Measurements from ENCODE around the gene BRI3BP.
"Not testable (repeated sequence)": the region's sequence is repeated elsewhere in the genome, so short reads cannot be mapped to it uniquely, and the experiment has no call there.

The BRI3BP gene

DNA sequence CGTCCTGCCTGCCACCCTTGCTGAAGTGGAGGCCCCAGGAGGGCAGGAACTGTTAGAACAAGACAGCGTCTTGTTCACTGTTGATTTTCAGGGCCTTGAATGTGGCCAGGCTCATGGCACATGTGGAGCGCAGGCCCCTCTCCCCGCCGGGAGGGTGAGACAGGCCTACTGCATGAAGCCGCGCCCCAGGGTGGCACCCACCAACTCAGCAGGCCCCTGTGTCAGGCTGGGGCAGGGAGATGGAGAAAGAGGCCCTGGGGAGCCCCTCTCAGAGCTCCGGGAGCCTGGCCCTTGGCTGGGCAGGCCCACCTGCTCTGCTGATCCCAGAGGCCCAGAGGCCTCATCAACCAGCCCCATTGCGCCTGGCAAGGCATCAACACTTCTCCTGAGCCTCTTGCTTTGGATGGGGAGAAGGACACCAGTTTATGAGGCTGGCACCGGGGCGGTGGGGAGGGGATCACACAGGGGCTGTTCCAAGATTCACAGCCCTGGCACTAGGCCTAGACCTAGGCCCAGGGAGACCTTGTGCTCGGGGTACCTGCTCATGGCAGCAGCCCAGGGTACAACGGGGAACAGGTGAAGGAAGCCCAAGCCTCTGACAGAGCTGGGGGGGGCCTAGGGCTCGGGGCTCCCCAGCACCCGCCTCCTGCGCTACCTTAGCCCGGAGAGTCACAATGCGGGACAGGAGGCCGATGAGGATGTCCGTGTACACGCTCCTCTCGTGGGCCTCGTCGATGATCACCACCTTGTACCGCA is 22.6 kb upstream of the BRI3BP start:
- intact Hi-C loops (cut with DNase I): no loop called here
- no peak for DNase-seq

DNA sequence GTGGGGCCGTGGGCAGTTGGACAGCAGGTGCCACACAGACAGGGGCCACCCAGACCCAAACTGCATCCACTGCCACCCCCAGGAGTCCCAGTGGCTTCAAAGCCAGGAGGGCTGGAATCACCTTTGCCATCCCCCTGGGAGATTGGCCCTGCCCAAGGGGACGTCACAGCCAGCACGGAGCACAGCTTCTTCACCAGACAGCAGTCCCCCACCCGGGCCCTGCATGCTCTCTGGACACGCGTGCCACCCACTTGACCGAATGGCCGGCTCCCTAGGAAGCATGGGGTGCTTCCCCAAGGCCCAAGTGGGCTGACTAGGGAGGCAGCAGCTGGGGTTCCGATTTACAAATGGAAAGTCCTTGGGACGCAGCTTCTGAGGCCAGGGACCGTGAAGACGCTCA is 21.8 kb upstream of the BRI3BP start:
- DNase-seq: no peak
- intact Hi-C loops (cut with DNase I): no loop called here

DNA sequence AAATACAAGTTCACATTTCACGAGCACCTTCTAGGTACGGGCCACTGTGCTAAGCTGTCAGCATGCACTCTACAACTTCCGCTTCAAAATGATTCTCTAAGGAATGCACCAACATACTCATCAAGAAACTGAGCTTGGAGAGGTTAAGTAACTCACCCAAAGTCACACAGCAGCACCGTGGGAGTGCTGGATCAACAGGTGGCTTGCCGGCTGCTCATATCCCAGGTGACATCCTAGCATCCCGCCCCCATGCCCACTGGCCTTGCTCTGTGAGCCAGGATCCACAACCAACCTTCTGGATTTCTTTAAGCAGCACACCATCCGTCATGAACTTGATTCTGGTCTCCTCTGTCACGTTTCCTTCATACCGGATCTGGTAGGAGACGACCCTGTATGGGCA is 21.2 kb upstream of the BRI3BP start:
- intact Hi-C loops (cut with DNase I): no loop called here
- no peak for DNase-seq

DNA sequence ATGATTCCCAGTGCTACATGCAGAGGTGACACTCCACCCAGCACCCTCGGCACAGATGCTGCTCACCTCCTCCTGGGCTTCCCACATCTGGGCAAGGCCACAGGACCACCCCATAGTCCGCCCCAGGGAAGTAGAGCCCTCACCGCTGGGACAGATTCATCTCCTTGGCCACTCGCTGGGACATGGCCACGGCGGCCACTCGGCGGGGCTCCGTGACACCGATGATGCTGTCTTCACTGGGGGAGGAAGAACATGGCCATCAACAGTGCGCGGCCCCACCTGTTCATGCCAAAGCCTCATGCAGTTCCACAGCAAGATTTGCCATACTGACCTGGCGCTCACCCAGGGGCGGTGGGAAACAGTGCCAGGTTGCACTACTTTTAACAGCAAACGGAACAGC is 18.2 kb upstream of the BRI3BP start:
- intact Hi-C loops (cut with DNase I): no loop called here
- no peak for DNase-seq

DNA sequence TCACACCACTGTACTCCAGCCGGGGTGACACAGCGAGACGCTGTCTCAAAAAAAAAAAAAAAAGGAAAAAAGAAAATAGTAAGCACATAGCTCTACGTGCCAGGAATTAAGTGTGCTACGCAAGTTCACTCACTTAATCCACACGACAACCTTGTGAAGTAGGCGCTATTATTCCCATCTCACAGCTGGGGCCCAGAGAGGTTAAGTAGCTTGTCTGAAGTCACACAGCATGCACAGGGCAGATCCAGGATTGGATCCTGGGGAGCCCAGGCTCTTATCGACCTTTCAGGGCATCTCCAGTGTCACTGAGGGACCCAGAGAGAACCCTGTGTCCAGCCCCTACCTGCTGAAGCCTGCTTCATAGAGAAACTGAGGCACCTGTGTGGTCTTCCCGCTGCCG is 16.4 kb upstream of the BRI3BP start:
- DNase-seq: no peak
- intact Hi-C loops (cut with DNase I): no loop called here

DNA sequence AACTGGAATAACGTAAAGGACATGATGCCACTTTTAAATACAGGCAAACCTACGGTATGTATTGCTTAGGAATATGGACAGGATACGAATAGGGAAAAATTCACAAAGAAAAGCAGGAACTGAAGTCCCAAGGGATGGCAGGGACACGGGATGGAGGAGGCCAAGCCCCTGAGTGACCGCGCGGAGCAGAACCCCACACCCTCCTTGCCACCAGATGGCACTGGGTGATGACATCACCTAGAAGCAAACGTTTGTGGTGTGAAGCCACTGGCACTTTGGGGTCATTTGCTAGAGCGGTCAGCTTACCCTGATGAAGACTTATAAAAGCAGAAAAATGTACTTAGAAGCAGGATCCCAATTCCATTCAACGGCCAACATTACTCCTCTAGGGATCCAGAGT is 13.9 kb upstream of the BRI3BP start:
- DNase-seq: peak in 13 of 42 donors; percentile 11 to 75 (median 35)

DNA sequence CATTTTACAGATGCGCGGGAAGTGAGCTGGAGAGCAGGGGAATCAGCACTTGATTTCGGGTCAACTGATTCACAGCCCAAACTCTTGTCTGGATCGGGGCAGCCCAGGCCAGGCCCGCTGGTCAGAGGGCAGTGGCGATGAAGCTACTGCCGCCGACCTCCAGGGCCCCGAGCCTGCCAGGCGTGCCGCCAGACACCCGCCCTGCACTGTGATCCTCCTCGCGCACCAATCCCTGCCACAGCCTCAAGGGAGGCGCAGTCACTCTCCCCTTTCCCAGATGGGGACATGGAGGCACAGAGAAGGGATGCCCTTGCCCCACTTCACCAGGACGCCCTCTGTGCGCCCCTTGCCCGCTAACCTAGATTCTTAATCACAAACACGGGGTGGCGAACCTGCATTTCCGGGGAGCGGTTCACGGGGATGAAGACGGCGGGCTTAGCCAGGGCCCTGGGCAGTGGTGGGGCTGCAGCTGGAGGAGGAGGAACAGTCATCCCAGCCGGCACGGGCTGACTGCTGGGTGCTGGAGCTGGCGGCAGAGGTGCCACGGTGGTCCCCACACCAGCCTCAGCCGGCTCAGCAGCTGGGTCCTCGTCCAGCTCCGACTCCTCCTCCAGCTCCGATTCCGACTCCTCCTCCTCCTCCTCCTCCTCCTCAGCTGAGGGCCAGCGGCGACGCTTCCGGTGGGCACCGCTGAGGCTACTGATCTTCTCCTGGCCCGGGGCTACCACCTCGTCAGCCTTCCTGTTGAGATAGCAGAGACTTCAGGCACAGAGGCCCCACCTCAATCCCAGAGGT is 13.2 kb upstream of the BRI3BP start:
- intact Hi-C loops (cut with DNase I): no loop called here
- DNase-seq: no peak

More for the DNA sequence above, 13.9 kb upstream of the BRI3BP start:
- intact Hi-C loops (cut with DNase I): no loop called here

DNA sequence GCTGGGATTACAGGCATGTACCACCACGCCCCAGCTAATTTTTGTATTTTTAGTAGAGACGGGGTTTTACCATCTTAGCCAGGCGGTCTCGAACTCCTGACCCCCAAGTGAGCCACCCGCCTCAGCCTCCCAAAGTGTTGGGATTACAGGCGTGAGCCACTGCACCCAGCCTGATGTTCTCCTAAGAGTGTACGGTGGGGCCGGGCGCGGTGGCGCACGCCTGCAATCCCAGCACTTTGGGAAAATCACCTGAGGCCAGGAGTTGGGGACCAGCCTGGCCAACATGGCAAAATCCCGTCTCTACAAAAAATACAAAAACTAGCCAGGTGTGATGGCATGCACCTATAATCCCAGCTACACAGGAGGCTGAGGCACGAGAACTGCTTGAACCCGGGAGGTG is 6.6 kb upstream of the BRI3BP start:
- intact Hi-C loops (cut with DNase I); DNase-seq: not testable (repeated sequence)

DNA sequence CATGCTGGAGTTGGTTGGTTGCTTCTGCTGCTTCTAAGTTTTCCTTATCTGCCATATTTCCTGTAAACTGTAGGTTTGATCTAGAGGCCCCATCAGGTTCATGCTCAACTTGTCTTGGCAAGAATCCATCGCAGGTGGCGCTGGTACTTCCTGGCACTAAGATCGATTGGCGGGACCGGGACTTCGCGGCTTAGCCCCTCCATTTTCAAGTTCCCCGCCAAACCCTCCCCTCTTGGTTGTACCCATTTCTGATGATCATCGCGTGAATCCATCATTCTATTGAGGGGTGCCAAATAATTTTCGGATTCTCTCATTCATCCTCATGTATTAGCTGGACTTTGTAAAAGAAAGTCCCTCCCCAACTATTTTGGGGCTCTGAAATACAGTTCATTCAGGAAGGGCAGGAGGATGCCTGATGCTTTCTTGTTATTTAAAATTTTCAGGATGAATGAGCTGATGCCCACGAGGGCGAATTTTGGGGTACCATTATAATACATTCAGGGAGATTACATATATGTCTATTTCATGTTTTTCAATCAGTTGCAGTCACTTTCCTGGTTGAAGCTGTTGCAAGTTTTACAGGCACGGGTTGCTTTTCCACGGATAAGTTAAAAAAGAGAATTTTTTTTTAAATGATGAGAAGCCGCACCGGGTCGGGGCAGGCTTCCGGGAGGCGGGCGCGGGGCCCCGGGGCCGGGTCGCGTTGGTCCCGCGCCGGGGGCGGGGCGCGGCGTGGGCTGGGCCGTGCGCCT is 395 bp upstream of the BRI3BP start:
- intact Hi-C loops (cut with DNase I): loop anchor here (5.0 kb wide), 1 partner anchor 74 kb away; the partner anchor contains the start of gene AACS
- DNase-seq: peak; percentile 42 to 89 (median 68)

DNA sequence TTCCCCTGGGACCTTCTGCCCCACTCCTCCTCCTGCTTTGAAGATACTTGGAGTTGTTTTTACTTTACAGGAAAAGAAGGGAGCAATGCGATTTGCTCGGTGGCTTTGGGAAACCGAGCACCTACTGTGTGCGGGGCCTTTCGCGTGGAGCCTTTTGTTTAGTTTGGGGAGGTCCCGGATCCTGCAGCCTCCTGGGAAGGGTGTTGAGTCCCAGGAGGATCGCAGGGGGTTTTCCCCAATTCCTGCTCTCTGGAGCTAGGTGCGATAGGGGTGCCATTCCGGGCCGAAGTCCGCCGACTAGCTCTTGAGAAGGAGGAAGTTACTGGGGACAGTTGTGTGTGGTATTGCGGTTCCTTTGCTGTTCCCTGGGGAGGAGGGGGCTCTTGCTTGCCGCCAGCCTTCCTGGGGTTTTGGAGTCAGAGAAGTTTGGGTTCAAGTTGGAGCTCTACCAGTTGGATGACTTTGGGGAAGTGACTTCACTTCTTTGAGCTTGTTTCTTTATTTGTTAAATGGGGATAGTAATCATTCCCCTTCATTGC is 1.1 kb downstream of the BRI3BP start:
- intact Hi-C loops (cut with DNase I): loop anchor here (5.0 kb wide), 1 partner anchor 73 kb away; the partner anchor contains the start of gene AACS
- peak in 10 of 42 donors; percentile 7 to 47 (median 17) for DNase-seq

DNA sequence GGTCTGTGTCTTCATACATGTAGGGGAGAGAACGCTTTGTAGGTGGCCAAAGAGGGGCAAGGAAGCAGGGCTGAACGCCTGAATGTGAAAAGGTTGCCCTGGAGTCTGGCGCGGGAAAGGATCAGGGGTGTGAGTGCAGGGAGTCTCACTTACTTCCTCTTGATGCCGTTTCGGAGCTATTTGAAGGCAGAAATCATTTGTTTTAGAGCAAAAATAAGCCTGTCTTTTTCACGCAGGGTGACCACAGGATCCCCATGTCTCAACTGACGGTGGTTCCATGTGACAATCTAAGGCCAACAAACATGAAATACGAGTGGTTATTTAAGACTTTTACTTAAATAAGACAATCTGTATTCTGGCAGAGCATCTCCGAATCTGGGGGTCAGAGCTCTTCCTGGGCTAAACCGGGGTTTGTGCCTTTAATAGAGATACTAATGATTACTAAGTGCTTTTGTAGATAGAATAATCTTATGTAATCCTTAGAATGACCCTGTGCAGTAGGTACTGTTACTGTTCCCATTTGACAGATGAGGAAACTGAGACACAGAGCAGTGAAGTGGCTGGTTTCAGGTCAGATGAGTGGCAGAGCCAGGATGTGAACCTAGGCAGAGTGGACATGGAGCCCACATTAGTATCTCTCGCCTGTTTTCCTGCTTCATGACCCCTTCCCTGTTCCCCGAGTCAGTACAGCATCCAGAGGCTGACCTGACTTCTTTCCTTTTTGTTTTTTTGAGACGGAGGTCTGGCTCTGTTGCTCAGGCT is 1.9 kb downstream of the BRI3BP start:
- DNase-seq: peak in 1 of 42 donors; percentile 9
- intact Hi-C loops (cut with DNase I): no loop called here

DNA sequence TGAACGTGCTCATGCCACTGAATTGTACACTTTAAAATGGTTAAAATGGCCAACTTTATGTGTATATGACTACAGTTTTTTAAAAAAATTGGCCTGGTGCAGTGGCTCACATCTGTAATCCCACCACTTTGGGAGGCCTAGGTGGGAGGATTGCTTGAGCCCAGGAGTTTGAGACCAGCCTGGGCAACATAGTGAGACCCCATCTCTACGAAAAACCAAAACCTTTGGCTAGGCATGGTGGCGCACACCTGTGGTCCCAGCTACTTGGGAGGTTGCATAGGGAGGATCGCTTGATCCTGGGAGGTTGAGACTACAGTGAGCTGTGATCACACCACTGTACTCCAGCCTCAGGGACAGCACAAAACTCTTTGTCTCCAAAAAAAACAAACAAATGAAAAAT is 5.3 kb downstream of the BRI3BP start:
- DNase-seq: no peak
- intact Hi-C loops (cut with DNase I): no loop called here

DNA sequence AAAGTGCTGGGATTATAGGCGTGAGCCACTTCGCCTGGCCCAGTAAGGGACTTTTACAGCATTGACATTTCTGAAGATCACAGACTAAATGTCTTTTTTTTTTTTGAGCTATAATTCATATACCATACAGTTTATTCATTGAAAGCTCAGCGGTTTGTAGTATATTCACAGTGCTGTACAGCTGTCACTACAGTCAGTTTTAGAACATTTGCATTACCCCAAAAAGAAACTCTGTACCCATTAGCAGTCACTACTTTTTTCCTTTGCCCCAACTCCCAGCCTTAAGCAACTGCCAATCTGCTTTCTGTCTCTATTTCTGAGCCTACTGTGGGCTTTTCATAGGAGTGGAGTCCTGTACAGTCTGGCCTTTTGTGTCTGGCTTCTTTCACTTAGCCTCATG is 8.2 kb downstream of the BRI3BP start:
- intact Hi-C loops (cut with DNase I): no loop called here
- no peak for DNase-seq

DNA sequence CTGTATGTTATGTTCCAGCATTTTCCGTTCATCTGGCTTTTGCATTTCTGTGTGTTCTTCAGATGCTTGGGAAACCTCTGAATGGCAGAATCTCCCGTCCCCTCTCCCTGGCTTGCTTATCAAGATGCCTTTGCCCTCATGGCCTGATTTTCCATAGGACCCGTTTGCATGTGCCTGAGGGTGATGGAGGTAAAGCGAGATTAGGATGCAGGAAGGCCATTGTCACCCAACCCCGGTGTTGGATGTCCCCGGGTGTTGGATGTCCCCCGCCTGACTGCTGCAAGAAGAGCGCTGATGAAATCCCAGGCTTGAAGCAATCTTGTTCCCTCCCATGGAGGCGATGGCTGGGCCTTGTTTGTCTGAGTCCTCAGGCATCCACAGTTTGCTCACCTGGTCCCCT is 9.6 kb downstream of the BRI3BP start:
- intact Hi-C loops (cut with DNase I): no loop called here

DNA sequence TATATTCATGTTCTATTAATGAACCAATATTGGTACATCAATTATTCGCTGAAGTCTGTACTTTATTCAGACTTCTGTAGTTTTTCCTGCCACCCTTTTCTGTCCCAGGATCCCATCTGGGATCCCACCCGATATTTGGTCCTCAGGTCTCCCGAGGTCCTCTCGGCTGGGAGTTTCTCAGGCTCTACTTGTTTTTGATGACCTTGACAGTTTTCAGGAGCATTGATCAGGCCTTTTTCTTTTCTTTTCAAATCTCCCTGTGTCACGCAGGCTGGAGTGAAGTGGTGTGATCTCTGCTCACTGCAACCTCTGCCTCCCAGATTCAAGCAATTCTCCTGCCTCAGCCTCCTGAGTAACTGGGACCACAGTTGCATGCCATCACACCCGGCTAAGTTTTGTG is 11.2 kb downstream of the BRI3BP start:
- intact Hi-C loops (cut with DNase I): no loop called here
- no peak for DNase-seq

More for the DNA sequence above, 9.6 kb downstream of the BRI3BP start:
- no peak for DNase-seq

DNA sequence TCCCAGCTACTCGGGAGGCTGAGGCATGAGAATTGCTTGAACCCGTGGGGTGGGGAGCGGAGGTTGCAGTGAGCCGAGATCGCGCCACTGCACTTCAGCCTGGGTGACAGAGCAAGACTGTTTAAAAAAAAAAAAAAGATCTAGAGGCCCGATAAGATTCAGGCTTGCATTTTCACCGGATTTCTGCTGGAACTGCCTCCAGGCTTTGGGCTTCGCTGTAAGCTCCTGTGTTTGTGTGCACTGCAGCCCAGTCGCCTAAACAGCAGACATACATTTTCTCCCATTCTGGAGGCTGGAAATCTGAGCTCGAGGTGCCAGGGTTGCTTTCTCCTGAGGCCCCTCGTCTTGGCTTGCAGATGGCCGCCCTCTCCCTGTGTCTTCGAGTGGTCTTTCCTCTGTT is 12.2 kb downstream of the BRI3BP start:
- no peak for DNase-seq
- intact Hi-C loops (cut with DNase I): no loop called here

DNA sequence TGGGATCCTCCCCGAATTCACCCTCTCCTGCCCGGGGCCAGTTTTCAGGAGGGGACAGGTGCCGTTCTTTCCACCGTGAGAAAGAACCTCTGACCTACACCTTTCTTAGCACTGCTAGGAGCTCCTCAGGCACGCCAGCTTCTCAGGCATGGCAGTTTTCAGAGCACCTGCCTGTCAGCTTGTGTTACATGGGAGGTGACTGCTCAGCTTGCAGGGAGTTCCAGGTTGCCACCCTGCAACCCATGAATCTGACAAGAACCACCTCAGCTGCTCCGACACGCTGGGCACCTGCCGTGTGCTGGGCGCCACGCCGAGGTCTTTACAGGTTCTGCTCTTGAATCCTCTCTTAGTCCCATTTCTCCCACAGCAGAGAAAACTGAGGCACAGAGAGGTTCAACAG is 12.9 kb downstream of the BRI3BP start:
- intact Hi-C loops (cut with DNase I): no loop called here
- DNase-seq: no peak

DNA sequence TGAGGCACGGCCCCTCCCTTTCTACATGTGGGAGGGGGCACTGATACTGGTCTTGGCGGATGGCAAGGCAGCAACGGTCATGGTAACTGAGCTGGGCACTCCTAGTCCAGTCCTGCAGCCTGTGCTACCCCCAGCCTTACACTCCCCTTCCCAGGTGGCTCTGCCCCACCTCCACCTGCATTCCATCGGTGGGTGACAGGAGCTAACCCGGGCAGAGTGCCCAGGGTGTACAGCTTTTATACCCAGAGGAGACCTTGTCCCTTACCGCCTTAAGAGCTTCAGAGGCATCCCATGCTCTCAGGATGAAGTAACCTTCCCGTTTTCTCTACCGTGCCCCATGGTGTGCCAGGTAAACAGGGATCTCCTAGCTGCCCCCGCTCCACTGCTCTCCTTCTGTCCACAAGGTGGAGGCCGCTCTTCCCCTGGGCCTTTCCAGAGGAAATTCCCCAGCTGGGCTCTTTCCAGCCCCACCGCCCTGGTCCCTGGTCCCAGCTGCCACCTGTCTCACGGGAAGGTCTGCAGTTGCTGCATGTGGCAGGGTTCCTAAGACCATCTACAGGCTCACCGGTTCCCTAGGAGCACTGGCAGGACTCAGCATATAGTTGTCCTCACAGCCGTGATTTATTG is 20.5 kb downstream of the BRI3BP start:
- intact Hi-C loops (cut with DNase I): no loop called here
- no peak for DNase-seq

Data from head of caudate nucleus (tissue), 42 donors.